Measurements from ENCODE around the gene NXNL1.
A peak's percentile ranks its signal among the peaks of the same experiment; 100 is the strongest.

NXNL1 gene

GRCh38 chr19:17471410-17472125 lies 10.8 kb upstream of the NXNL1 start:
- H3K36me3 ChIP-seq (ENCODE audit: control insufficient read depth, insufficient read depth, low read length) = no peaks in the 10 kb centered on the region
- peaks cover 8% of the 10 kb centered on the region for H3K4me1 ChIP-seq (ENCODE audit: control insufficient read depth, insufficient read depth, low read length)
- WGBS, 2 experiments = 54 to 61% methylated on average over 12 of the region's 12 CpGs
- H3K27ac ChIP-seq (ENCODE audit: insufficient read depth, low read depth, low read length, poor library complexity, severe bottlenecking) = no peak overlapping the region
- H3K27me3 ChIP-seq (ENCODE audit: control insufficient read depth, insufficient read depth, low read length, poor library complexity, severe bottlenecking) = peaks cover 9% of the 10 kb centered on the region
- peak overlapping the region; percentile 74 for H3K4me3 ChIP-seq (ENCODE audit: insufficient read depth, low read depth, low read length)
- no peaks in the 10 kb centered on the region for H3K9me3 ChIP-seq (ENCODE audit: control insufficient read depth, low read length)

DNA sequence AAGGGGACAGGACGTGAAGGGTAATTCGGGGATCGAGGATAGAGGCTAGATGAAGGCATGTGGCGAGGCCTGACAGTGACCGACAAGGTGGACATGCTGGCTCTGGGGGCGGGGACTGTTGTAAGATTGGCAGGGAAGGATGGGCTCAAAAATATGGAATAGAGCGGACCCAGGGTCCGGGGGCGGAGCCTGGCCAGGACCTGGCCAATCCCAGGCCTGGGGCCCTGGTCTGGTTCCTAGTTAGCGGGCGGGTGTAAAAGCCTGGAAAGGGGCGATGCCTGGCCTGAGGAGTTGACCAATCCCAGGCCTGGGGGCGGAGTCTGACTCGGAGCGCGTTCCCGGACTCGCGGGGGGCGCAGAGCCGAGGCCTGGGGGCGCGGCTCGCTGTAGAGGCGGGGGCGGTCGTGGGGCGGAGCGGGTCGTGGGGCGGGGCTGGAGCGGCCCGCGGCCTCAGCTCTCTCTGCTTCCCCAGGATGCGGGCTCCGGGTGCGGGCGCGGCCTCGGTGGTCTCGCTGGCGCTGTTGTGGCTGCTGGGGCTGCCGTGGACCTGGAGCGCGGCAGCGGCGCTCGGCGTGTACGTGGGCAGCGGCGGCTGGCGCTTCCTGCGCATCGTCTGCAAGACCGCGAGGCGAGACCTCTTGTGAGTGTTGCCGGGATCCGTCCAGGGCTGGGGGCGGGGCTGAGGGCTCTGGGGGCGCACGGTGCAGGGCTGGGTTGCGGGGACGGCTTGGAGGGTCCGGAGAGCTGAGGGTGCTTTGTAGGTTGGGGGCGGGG lies 9.5 kb upstream of the NXNL1 start, which contains the start of gene SLC27A1:
Gene SLC27A1, plus strand, starts transcription at position 457 of the 774 bp plus-strand sequence. Its CDS starts 17 bp downstream, at position 474.
- peak within 1 kb of the TSS; percentile 74 for H3K4me3 ChIP-seq (ENCODE audit: insufficient read depth, low read depth, low read length)
- H3K27ac ChIP-seq (ENCODE audit: insufficient read depth, low read depth, low read length, poor library complexity, severe bottlenecking) = peak within 1 kb of the TSS; percentile 77
- 1% methylated on average over 66 to 67 of the region's 67 CpGs for WGBS, 2 experiments
- no peaks in the 10 kb centered on the region for H3K36me3 ChIP-seq (ENCODE audit: control insufficient read depth, insufficient read depth, low read length)
- peaks cover 8% of the 10 kb centered on the region for H3K4me1 ChIP-seq (ENCODE audit: control insufficient read depth, insufficient read depth, low read length)
- H3K27me3 ChIP-seq (ENCODE audit: control insufficient read depth, insufficient read depth, low read length, poor library complexity, severe bottlenecking) = peaks cover 9% of the 10 kb centered on the region
- H3K9me3 ChIP-seq (ENCODE audit: control insufficient read depth, low read length) = no peaks in the 10 kb centered on the region

DNA sequence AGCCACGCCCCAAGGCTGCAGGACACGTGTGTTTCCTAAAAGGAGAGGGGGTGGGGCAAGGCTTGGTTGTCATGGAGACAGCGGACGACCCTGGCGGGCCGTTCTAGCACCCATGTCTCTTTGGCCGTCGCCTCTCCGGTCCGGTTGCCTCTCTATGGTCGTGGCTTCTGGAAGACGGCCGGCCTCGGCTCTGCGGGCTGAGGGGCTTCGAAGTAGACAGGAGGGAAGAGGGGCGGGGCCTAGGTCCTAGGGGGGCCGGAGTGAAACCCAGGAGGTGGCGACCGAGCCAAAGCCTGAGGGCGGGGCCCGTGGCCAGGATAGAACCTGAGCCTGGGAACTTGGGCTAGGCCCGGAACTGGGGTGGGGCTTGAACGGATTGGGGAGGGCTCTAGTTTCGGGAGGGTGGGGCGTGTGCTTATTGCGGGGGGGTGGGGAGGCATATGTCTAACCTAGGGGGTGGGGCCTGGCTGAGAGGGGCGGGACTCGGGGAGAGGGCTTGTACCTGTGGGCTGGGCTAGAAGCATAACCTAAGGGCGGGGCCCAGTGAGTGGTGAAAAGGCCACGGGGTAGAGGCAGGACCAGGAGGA lies 8.8 kb upstream of the NXNL1 start:
- Histone ChIP-seq H3K27ac (ENCODE audit: insufficient read depth, low read depth, low read length, poor library complexity, severe bottlenecking) (peak overlapping the region; percentile 77), H3K36me3 (ENCODE audit: control insufficient read depth, insufficient read depth, low read length) (no peaks in the 10 kb centered on the region), H3K4me1 (ENCODE audit: control insufficient read depth, insufficient read depth, low read length) (peaks cover 8% of the 10 kb centered on the region), H3K9me3 (ENCODE audit: control insufficient read depth, low read length) (no peaks in the 10 kb centered on the region), H3K4me3 (ENCODE audit: insufficient read depth, low read depth, low read length) (peak overlapping the region; percentile 74), H3K27me3 (ENCODE audit: control insufficient read depth, insufficient read depth, low read length, poor library complexity, severe bottlenecking) (peaks cover 9% of the 10 kb centered on the region)
- WGBS, 2 experiments = 0% methylated on average over 31 of the region's 31 CpGs

- no peaks in the 10 kb centered on the region for H3K36me3 ChIP-seq (ENCODE audit: control insufficient read depth, insufficient read depth, low read length)
- H3K27ac ChIP-seq (ENCODE audit: insufficient read depth, low read depth, low read length, poor library complexity, severe bottlenecking) = no peak overlapping the region
- peaks cover 8% of the 10 kb centered on the region for H3K4me1 ChIP-seq (ENCODE audit: control insufficient read depth, insufficient read depth, low read length)
- H3K27me3 ChIP-seq (ENCODE audit: control insufficient read depth, insufficient read depth, low read length, poor library complexity, severe bottlenecking) = peaks cover 9% of the 10 kb centered on the region
- 6 to 7% methylated on average over 19 of the region's 19 CpGs for WGBS, 2 experiments
- peak overlapping the region; percentile 74 for H3K4me3 ChIP-seq (ENCODE audit: insufficient read depth, low read depth, low read length)
- H3K9me3 ChIP-seq (ENCODE audit: control insufficient read depth, low read length) = no peaks in the 10 kb centered on the region
Observed at GRCh38 chr19:17469092-17469480, 8.4 kb upstream of the NXNL1 start.

DNA sequence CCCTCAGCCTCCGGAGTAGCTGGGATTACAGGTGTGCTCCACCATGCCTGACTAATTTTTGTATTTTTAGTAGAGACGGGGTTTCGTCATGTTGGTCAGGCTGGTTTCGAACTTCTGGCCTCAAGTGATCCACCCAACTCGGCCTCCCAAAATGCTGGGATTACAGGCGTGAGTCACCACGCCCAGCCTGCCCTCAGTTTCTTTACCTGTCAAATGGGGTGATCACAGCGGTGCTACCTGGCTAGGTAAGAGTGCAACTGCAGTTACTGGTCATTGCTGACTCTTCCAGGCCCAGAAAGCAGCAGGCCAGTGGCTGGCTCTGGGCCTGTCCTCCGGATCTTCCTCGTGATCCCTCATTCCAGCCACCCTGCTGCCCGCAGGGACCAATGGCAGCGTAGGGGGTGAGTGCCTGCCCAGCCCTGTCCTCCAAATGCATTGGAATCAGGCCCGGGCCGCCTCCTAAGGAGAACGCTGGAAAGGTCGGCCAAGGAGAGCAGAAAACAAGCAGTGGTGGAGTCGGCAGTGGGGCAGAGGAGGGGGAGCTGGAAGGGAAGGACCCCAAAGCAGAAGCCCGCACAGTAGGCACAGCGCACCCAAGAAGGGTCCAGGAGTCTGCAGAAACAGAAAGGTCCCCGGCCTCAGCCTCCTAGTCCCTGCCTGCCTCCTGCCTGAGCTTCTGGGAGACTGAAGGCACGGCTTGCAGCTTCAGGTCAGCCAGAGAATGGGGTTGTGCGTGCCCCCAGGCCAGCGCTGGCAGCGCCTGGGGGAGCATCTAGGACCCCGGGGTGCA lies 7.8 kb upstream of the NXNL1 start:
- Histone ChIP-seq H3K4me3 (ENCODE audit: insufficient read depth, low read depth, low read length) (peak overlapping the region; percentile 74), H3K27me3 (ENCODE audit: control insufficient read depth, insufficient read depth, low read length, poor library complexity, severe bottlenecking) (peaks cover 9% of the 10 kb centered on the region), H3K4me1 (ENCODE audit: control insufficient read depth, insufficient read depth, low read length) (peaks cover 8% of the 10 kb centered on the region), H3K36me3 (ENCODE audit: control insufficient read depth, insufficient read depth, low read length) (no peaks in the 10 kb centered on the region), H3K9me3 (ENCODE audit: control insufficient read depth, low read length) (no peaks in the 10 kb centered on the region), H3K27ac (ENCODE audit: insufficient read depth, low read depth, low read length, poor library complexity, severe bottlenecking) (no peak overlapping the region)
- WGBS, 2 experiments = 72 to 73% methylated on average over 25 of the region's 25 CpGs

GRCh38 chr19:17467471-17468301 lies 7.0 kb upstream of the NXNL1 start:
- 86 to 87% methylated on average over 12 of the region's 12 CpGs for WGBS, 2 experiments
- Histone ChIP-seq H3K4me1 (ENCODE audit: control insufficient read depth, insufficient read depth, low read length) (peaks cover 8% of the 10 kb centered on the region), H3K27me3 (ENCODE audit: control insufficient read depth, insufficient read depth, low read length, poor library complexity, severe bottlenecking) (peaks cover 9% of the 10 kb centered on the region), H3K9me3 (ENCODE audit: control insufficient read depth, low read length) (no peaks in the 10 kb centered on the region), H3K4me3 (ENCODE audit: insufficient read depth, low read depth, low read length) (no peak overlapping the region), H3K36me3 (ENCODE audit: control insufficient read depth, insufficient read depth, low read length) (no peaks in the 10 kb centered on the region), H3K27ac (ENCODE audit: insufficient read depth, low read depth, low read length, poor library complexity, severe bottlenecking) (no peak overlapping the region)

DNA sequence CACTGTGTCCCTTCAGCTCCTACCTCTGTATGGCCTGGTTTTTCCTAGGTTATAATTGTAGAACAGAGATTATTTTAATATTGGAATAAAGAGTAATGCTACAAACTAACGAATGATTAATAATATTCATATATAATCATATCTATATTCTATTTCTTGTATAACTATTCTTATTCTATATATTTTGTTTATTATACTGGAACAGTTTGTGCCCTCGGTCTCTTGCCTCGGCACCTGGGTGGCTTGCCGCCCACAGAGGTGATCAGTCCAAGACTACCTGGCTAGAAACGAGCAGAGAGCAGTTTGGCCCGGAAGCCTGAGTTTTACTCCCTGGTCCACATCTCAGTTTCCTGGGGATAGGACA lies 5.7 kb upstream of the NXNL1 start:
- Histone ChIP-seq H3K36me3 (ENCODE audit: control insufficient read depth, insufficient read depth, low read length) (no peaks in the 10 kb centered on the region), H3K27me3 (ENCODE audit: control insufficient read depth, insufficient read depth, low read length, poor library complexity, severe bottlenecking) (peaks cover 5% of the 10 kb centered on the region), H3K27ac (ENCODE audit: insufficient read depth, low read depth, low read length, poor library complexity, severe bottlenecking) (no peak overlapping the region), H3K4me3 (ENCODE audit: insufficient read depth, low read depth, low read length) (no peak overlapping the region), H3K9me3 (ENCODE audit: control insufficient read depth, low read length) (no peaks in the 10 kb centered on the region), H3K4me1 (ENCODE audit: control insufficient read depth, insufficient read depth, low read length) (peaks cover 5% of the 10 kb centered on the region)
- WGBS, 2 experiments = 69 to 78% methylated on average over 5 of the region's 6 CpGs

DNA sequence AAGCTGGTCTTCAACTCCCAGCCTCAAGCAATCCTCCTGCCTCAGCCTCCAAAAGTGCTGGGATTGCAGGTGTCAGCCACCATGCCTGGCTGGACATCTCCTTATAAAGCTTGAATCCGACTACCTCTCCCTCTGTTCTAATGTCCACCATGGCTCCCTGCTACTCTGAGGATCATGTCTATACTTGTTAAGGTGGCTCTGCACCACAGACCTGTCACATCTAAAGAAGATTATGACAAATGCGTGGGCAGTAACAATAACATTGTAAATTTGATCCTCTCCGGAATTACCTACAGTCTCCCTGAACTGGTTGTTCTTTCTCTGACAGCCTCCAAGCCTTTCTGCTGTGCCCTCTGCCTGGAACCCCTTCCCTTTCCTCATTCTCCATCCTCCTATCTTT lies 1.8 kb downstream of the NXNL1 start:
- H3K4me1 ChIP-seq (ENCODE audit: control insufficient read depth, insufficient read depth, low read length) = peaks cover 7% of the 10 kb centered on the region
- no peaks in the 10 kb centered on the region for H3K36me3 ChIP-seq (ENCODE audit: control insufficient read depth, insufficient read depth, low read length)
- H3K4me3 ChIP-seq (ENCODE audit: insufficient read depth, low read depth, low read length) = no peak overlapping the region
- H3K27me3 ChIP-seq (ENCODE audit: control insufficient read depth, insufficient read depth, low read length, poor library complexity, severe bottlenecking) = peaks cover 32% of the 10 kb centered on the region
- H3K27ac ChIP-seq (ENCODE audit: insufficient read depth, low read depth, low read length, poor library complexity, severe bottlenecking) = no peak overlapping the region
- H3K9me3 ChIP-seq (ENCODE audit: control insufficient read depth, low read length) = no peaks in the 10 kb centered on the region
- WGBS, 2 experiments = 91 to 95% methylated on average over 3 of the region's 3 CpGs

DNA sequence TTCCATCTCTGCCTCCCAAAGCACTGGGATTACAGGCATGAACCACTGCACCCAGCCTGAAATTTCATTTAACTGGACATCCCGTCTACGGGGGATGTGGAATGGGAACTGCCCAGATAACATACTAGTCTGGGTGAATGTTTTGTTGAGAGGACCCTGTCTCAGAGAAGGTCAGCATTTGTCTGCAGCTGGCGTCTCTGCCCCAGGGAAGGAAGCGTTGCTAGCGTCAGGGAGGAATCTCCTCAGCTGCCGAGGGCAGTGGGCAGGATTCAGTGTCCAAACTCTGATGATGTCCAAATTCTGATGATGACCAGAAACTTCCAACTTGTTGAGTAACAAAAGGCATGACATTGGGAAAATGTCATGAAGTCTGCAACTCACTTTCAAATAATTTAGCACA lies 3.1 kb downstream of the NXNL1 start:
- 80 to 84% methylated on average over 6 of the region's 6 CpGs for WGBS, 2 experiments
- Histone ChIP-seq H3K4me3 (ENCODE audit: insufficient read depth, low read depth, low read length) (no peak overlapping the region), H3K4me1 (ENCODE audit: control insufficient read depth, insufficient read depth, low read length) (peaks cover 7% of the 10 kb centered on the region), H3K27me3 (ENCODE audit: control insufficient read depth, insufficient read depth, low read length, poor library complexity, severe bottlenecking) (peaks cover 36% of the 10 kb centered on the region), H3K36me3 (ENCODE audit: control insufficient read depth, insufficient read depth, low read length) (no peaks in the 10 kb centered on the region), H3K27ac (ENCODE audit: insufficient read depth, low read depth, low read length, poor library complexity, severe bottlenecking) (no peak overlapping the region), H3K9me3 (ENCODE audit: control insufficient read depth, low read length) (no peaks in the 10 kb centered on the region)

Data from ectodermal cell (in vitro differentiated cells).